Choroid plexus epithelial cell (primary cell): ENCODE data around the gene CEACAM21.

ENCODE experiments used
- DNase-seq: peaks from one replicate; pipeline ENCODE4 v3.0.0-alpha.2; 2010; ENCODE audit warnings: low read depth
- H3K4me3 ChIP-seq: 2 replicates; pipeline ENCODE4 v1.5.1; 2011; ENCODE audit warnings: low read depth, mild to moderate bottlenecking, control low read depth, low read length, moderate library complexity
- CTCF ChIP-seq: conservative IDR thresholded peaks from 2 replicates; pipeline ENCODE4 v1.5.1; 2011; ENCODE audit warnings: low read depth, mild to moderate bottlenecking, control low read depth, inconsistent platforms, low read length, moderate library complexity

CEACAM21 gene

DNA sequence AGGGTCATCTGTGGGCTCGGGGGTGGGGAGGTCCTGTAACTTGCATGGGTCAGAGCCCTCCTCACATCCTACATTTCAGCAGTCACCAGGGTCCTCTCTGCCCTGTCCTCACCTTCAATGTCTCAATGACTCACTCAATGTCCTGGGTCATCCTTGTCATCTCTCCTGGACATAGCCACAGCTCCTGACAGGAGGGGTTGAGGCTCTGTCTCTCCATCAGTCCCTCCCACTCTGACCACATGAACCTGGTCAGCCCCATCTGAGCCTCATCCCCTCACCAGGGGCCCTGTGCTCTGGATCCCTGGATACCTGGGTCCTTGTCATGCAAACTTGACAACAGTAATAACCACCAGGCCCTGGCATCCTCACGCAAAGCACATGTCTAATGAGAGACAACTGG lies 13.4 kb downstream of the CEACAM21 start:
- no peak for TF ChIP-seq CTCF
- no peak for DNase-seq
- no peak overlapping the region for H3K4me3 ChIP-seq

DNA sequence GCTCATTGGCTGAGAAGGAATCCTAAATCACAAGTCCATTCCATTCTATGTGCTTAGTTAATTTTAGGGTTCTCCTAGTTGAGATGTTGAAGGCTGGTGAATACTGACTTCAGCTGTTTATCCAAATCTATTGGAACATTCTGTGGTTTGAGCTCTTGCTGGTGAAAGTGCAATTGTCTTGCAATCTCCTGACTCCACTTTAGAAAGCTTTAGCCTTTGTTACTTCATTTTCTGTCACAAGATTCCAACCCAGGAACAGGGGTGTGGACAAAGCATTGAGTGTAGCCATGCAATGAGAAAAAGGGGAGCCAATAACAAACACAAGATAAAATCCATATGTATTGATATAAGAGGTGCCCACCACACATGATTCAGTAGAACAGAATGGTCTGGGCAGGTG lies 15.0 kb downstream of the CEACAM21 start:
- no peak for DNase-seq
- no peak overlapping the region for H3K4me3 ChIP-seq
- no peak for TF ChIP-seq CTCF

GRCh38 chr19:41591951-41592562 lies 16.1 kb downstream of the CEACAM21 start:
- H3K4me3 ChIP-seq, result no peak overlapping the region
- no peak for TF ChIP-seq CTCF
- no peak for DNase-seq

DNA sequence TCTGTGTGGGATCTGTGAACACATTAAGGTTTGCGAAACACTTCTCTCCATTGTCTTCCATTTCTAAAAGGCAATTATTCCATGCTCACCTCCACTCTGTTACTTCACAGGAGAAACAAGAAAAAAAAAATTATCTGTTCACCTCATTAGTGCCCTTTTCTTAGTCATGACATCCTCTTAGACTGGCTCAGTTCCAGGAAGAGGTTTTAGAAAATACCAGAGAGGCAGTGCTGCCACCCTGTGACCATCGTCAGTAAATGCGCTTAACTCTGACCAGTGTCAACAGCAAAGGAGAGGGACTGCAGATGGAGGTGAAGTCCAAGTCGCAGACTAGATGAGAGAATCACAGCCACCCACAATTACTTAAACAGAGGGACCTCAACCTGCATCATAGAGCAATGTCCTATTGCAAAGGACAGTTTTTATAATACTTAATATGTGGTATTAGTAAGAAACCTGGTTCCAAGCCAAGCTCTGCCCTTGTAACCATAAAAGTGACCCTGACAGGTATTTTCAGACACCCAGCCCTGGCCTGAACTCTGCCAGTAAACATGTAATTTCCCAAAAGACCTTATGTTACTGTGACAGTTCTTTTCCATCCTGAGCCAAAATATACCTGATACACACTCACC lies 19.4 kb downstream of the CEACAM21 start:
- DNase-seq, result peak; percentile 91
- TF ChIP-seq CTCF, result peak; percentile 73
- H3K4me3 ChIP-seq, result no peak overlapping the region

GRCh38 chr19:41595890-41596280 lies 19.9 kb downstream of the CEACAM21 start:
- DNase-seq, result no peak
- TF ChIP-seq CTCF, result no peak
- no peak overlapping the region for H3K4me3 ChIP-seq

DNA sequence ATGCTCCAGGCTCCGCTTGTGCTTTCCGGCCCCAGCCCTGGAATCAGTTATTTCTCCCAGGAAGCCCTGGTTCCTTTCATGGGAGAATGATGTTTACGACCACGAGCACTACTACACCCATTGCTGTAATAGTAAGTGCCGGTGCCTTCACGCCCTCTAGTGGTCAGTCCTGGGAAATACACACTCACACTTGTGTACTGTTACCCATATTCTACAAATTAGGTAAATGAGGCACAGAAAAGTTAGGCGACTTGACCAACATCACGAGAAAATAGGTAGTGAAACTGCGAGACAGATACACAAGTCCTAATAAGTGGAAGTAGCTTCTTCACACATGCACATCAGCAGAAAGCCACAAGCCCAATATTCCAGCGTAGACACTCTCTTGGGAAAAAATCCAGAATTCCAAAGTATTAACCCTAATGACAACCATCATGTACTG lies 21.7 kb downstream of the CEACAM21 start:
- TF ChIP-seq CTCF, result peak; percentile 94
- DNase-seq, result peak; percentile 80
- H3K4me3 ChIP-seq, result no peak overlapping the region
